ENCODE data around the gene LAMTOR5.
"Not testable (repeated sequence)": the region's sequence is repeated elsewhere in the genome, so short reads cannot be mapped to it uniquely, and the experiment has no call there.

The LAMTOR5 gene

GRCh38 chr1:110426854-110427253 lies 19.4 kb upstream of the LAMTOR5 start:
- DNase-seq (ENCODE audit: low read depth) = peak; percentile 61

- no peak for DNase-seq (ENCODE audit: low read depth)
Measured at GRCh38 chr1:110425612-110426152, 18.2 kb upstream of the LAMTOR5 start.

DNA sequence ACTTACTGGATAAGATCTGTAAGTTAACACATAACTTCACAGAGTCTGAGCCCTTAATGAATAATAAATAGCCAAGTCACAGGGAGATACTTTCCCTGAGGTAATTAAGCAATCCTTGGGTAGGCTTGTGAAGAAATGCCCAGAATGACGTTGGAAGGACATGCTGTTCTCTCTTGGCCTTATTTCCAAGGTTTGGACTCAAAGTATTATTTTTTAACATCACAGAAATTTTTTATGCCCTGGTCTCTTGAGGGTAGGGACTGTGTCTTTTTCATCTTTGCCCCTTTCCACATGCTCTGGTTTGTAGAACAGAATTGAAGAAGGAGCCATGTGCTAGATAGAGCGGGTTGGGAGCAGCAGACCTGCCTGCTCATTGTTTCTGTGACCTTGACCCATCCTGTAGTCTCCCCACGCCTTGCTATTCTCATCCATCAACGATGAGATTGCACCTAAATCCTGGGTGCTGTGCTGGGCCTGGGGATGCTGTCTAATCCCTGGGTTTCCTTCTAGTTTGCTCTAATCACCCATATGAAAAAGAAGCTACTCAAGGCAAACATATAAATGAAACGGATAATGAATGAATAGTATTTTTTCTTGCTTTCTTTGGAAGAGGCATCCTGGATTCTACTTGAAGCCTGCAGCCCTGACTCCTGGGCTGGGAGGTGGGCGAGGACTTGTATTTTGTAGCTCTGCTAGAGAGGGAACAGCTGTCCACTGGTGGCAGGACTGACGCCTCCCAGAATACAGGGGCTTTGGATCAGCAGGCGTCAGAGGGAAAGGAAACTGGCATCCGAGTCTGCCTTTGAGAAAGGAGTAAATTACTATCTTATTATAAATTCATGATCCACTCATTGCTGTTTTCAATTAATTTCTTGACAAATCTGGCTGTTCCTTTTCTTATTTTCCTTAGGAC lies 17.5 kb upstream of the LAMTOR5 start:
- no peak for DNase-seq (ENCODE audit: low read depth)

- DNase-seq (ENCODE audit: low read depth) = no peak
Measured at GRCh38 chr1:110420874-110421793, 13.6 kb upstream of the LAMTOR5 start.

- DNase-seq (ENCODE audit: low read depth) = no peak
Measured at GRCh38 chr1:110420023-110420662, 12.6 kb upstream of the LAMTOR5 start.

DNA sequence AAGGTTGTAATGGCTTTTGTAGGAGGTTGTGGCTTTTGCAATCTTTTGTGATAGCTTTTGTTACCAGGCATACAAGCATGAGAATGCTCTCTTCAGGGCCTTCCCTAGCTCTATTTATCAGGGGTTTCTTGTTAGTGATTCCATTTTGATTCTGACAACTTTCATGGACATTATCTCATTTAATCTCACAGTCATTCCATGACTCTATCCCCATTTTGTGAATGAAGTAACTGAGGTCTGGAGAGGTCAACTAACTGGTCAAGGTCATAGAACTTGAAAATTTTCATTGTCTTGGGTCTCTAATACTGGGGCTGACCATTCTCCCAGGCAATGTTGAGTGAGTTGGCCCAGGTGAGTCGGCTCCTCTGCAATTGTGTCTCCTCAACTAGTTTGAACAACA lies 11.2 kb upstream of the LAMTOR5 start:
- DNase-seq (ENCODE audit: low read depth) = no peak

- DNase-seq (ENCODE audit: low read depth) = not testable (repeated sequence)
Measured at GRCh38 chr1:110413045-110413444, 5.6 kb upstream of the LAMTOR5 start.

GRCh38 chr1:110412576-110412975 lies 5.1 kb upstream of the LAMTOR5 start:
- DNase-seq (ENCODE audit: low read depth) = peak; percentile 45

DNA sequence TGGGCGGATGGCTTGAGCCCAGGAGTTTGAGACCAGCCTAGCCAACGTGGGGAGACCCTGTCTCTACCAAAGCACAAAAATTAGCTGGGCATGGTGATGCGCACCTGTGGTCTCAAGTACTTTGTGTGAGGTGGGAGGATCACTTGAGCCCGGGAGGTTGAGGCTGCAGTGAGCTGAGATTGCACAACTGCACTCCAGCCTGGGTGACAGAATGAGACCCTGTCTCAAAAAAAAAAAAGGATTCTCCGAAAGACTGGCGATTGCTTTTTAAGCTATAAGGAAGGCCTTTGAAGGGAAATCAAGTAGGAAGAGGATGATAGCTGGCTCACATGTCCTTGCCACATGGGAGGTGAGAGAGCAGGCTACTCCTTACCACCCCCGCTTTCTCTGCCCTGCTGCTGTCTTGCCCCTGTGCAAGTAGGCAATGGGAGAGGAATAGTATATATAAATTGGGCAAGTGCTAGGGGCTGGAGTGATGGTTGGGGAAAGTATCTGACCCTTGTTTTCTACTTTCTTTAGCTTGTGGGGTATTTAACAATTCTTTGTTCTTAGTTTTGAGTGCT lies 3.8 kb upstream of the LAMTOR5 start:
- no peak for DNase-seq (ENCODE audit: low read depth)

- no peak for DNase-seq (ENCODE audit: low read depth)
Measured at GRCh38 chr1:110409316-110409715, 1.8 kb upstream of the LAMTOR5 start.

GRCh38 chr1:110408488-110408887 lies 994 bp upstream of the LAMTOR5 start:
- no peak for DNase-seq (ENCODE audit: low read depth)

- not testable (repeated sequence) for DNase-seq (ENCODE audit: low read depth)
Measured at GRCh38 chr1:110406407-110406806, 1.1 kb downstream of the LAMTOR5 start.

DNA sequence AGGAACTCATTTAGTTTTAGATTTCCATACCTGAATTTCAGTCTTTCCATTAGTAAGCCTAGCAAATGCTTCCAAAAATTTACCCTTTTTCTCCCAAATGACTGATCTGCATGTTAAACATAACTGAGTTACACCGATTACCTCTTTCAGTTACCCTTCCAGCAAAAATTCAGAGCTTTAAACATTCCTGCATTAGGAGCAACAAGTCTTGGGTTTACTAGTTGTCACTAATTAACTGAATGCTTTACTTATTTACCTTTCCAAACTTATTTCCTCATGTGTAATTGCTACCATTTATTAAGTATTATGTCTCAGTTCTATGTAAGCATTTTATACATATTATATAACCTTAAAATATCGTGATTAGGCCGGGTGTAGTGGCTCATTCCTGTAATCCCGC lies 3.1 kb downstream of the LAMTOR5 start:
- DNase-seq (ENCODE audit: low read depth) = no peak

DNA sequence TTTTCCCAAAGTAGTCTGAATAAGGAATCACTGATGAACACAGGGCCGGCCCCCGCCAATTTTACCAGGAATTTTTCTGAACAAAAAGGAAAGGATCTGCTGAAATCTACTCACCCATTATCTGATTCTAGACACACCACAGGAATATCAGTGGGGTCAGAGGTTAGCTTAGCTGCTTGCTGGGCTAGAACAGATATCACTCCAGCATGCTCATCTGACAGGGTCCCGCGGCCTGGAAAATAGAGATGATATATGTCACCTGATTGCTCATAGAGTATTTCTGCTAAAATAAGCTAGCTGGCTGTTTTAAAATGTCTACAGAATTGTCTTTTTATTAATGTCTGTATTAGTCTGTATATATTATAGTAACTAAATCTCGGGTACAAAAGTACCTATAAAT lies 3.7 kb downstream of the LAMTOR5 start:
- no peak for DNase-seq (ENCODE audit: low read depth)

DNA sequence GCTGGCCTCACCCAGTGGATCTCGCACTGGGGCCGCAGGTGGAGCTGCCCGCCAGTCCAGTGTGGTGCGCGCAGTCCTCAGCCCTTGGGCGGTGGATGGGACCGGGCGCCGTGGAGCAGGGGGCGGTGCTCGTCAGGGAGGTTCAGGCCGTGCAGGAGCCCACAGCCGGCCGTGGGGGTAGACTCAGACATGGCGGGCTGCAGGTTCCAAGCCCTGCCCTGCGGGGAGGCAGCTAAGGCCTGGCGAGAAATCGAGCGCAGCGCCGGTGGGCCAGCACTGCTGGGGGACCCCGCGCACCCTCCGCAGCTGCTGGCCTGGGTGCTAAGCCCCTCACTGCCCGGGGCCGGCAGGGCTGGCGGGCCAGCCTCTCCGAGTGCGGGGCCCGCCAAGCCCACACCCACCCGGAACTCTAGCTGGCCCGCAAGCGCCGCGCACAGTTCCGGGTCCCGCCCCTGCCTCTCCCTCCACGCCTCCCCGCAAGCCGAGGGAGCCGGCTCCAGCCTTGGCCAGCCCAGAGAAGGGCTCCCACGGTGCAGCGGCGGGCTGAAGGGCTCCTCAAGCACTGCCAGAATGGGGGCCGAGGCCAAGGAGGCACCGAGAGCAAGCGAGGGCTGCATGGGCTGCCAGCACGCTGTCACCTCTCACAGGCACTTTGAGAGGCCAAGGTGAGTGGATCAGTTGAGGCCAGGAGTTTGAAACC lies 11.1 kb downstream of the LAMTOR5 start:
- not testable (repeated sequence) for DNase-seq (ENCODE audit: low read depth)

GRCh38 chr1:110394493-110394820 lies 13.0 kb downstream of the LAMTOR5 start:
- DNase-seq (ENCODE audit: low read depth) = no peak

DNA sequence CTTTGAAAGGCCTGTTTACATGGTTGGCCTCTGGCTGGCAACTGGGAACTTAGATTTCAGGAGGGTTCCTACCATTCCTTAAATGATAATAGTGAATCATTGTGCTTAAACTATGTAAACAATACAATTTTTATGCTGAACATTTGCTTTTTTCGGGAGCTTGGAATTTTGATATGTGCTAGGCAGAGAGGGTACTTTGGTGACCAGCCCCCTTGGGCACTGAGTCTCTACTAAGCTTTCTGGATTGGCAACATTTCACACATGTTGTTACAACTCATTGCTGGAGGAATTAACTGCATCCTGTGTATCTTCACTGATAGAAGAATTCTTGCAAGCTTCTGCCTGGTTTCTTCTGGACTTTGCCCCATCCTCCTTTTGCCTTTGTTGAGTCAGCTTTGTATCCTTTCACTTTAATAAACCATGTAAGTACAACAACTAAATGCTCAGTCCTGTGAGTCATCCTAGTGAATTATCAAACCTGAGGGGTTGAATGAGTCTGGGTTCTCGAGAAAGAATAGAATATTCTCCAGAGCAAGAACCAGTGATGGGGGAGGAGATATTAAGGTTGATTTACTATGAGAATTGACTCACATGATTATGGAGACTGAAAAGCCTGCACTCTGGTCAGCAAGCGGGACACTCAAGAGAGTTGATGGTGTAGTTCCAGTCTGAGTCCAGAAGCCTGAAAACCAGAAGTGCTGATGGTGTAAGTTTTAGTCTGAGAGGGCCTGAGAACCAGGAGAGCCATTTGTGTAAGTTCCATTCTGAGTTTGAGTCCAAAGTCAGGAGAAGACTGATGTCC lies 13.6 kb downstream of the LAMTOR5 start:
- no peak for DNase-seq (ENCODE audit: low read depth)

GRCh38 chr1:110393286-110393685 lies 14.2 kb downstream of the LAMTOR5 start:
- no peak for DNase-seq (ENCODE audit: low read depth)

DNA sequence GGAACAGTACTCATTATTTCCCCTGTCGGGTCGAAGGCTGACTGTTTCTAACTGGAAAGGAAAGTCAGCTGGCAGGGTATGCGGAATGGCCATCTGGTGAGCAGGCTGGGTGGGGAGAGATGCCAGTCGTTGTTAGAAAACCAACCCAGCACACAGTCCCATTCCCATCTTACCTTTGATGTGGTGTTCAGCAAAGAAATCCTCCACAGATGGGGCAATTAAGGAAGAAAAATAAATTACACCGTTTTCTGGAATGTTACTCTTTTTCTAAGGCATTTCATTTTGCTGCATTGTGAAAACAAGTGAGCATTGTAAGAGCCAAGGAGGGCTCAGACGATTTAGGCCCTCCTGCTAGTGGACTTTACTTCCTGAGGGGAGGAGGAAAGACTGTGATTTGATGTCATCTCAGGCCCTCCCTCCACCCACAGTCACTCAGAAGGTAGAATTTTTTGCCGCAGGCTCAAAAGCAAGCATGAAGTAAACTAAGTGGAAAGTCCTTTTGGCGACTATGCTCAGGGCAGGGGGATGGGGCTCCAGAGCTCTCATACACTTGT lies 16.7 kb downstream of the LAMTOR5 start, which contains the start of gene SLC16A4:
TSS of gene SLC16A4 (minus strand) at position 335 of the 554 bp plus-strand sequence. CDS start 1,703 bp downstream, outside the sequence.
- no peak for DNase-seq (ENCODE audit: low read depth)

DNA sequence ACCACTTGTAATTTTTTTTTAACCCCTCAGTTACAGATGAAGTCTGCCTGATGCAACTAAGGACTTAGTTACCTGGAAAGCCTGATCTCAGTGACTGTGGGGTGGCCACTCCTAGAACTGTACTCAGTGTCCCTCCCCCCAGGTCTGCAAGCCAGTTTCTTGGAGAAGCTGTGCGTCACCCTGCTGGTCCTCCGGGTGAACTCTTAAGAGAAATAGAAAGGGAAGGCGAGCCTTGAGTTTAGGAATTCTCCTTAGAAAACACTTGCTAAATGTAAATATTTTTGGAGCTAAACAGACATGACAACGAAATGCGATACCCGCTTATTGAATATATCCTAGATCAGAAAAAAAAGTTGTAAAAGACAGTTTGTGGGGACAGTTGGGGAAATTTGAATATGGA lies 17.4 kb downstream of the LAMTOR5 start:
- no peak for DNase-seq (ENCODE audit: low read depth)

Data from CMK (cell line).